GM21723 (cell line): ENCODE data around the gene FGF2.
A peak's percentile ranks its signal among the peaks of the same experiment; 100 is the strongest.

Experiments used
- ATAC-seq: cut with Tn5 transposase; IDR thresholded peaks from one replicate; pipeline ENCODE4 v1.9.1; 2021; ENCODE audit warnings: mild to moderate bottlenecking, moderate library complexity; ENCODE audit not compliant: unreplicated experiment

FGF2 gene

GRCh38 chr4:122889726-122890125 lies 63.1 kb downstream of the FGF2 start:
- no peak for ATAC-seq

- no peak for ATAC-seq
These were observed 63.6 kb downstream of the FGF2 start for GRCh38 chr4:122890147-122890795.

DNA sequence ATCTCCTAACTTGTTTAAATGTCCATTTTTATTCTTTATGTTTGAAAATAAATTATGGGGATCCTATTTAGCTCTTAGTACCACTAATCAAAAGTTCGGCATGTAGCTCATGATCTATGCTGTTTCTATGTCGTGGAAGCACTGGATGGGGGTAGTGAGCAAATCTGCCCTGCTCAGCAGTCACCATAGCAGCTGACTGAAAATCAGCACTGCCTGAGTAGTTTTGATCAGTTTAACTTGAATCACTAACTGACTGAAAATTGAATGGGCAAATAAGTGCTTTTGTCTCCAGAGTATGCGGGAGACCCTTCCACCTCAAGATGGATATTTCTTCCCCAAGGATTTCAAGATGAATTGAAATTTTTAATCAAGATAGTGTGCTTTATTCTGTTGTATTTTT lies 68.2 kb downstream of the FGF2 start:
- no peak for ATAC-seq

- no peak for ATAC-seq
These were observed 68.8 kb downstream of the FGF2 start for GRCh38 chr4:122895336-122895995.

GRCh38 chr4:122896270-122896669 lies 69.6 kb downstream of the FGF2 start:
- no peak for ATAC-seq

DNA sequence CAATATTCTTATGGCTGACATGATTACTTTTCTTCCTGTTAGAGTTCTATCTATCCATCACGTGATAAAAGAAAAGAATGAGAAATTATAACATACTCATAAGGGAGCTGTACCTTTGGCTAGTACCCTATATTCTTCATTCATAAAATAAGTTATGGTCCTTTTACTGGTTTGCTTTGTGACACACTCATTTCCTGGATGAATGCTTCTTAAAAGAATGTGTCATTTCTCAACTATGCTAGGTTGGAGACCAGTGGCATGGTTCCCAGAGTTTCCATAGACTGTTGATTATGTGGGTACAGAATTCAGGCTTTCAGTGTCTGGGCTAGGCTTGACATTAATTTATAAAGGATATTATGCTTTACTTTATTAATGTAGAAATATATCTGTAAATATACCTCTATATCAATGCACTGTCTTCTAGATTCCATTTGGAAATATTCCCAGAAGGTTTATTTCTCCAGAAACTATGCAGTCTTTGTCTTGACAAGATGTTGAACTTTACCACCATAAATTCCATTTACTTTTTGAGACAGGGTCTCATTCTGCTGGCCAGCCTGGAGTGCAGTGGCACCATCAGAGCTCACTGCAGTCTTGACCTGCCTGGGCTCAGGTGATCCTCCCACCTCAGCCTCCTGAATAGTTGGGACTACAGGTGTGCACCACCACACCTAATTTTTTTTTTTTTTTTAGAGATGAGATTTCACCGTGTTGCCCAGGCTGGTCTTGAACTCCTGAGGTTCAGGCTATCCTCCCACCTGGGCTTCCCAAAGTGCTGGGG lies 71.9 kb downstream of the FGF2 start:
- ATAC-seq: no peak

- no peak for ATAC-seq
These were observed 73.1 kb downstream of the FGF2 start for GRCh38 chr4:122899682-122900081.

- no peak for ATAC-seq
These were observed 73.7 kb downstream of the FGF2 start for GRCh38 chr4:122900314-122900713.

DNA sequence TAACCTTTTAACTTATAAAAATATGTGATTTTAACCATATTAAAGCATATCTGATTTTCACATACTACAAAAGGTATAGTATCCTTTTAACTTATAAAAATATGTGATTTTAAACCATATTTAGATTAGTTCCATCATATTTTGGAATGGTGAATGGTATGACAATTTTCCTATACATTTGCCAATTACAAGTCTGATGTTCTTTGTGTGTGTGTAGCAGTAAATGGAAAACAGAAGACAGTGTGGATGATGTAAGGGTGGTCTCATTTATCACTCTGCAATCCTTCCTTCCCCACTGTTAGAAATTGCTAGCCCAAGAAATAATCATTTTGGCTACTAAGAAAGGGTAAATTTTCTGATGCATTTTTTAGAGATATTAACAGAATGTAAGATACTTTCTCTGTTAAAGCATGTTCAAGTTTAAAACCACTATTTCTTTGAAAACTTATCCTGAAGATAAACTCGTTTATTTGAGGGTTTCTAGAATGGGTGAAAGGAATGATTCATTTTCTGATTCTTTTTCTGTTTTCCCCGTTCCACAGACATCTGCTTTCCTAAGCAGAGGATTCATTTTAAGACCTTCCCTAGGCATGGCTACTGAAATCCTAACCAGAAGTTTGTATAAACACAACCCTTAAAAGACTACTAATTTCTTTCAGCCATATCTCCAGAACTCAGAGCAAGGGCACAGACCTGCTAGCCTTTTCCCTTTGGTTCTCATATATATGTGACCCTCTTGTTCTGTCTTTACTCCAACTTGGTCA lies 74.8 kb downstream of the FGF2 start:
- ATAC-seq: no peak

DNA sequence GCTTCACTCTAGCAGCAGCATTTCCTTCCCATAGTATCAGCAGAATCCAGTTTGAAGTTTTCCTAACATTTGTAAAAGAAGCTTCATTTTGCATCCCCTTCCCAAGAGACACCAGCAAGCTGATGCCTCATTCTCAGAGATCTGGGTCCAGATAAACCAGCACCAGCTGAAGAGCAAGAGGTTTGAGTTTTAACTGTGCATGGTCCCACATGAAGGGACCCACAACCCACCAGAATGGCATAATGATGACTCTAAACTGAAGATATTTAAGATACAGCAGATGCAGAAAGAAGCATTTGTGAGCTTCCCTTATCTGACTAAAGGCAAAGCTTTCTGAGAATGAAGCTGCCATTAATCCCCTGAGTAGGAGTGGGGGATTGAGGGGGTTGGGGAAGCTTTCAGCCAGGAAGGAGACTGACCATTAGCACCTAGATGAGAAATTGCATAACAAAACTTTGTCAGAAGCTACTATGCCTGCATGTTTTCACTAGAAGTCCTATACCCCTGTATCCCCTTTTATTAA lies 77.2 kb downstream of the FGF2 start:
- ATAC-seq: no peak

DNA sequence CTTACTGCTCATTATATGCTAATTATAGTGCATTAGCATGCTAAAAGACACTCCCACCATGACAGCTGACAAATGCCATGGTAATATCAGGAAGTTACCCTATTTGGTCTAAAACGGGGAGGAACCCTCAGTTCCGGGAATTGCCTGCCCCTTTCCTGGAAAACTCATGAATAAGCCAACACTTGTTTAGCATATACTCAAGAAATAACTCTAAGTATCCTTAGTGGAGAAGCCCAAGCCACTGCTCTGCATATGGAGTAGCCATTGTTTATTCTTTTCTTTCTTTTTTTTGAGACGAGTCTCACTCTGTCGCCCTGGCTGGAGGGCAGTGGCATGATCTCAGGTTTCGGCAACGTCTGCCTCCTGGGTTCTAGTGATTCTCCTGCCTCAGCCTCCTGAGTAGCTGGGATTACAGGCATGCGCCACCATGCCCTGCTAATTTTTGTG lies 80.3 kb downstream of the FGF2 start:
- no peak for ATAC-seq

- no peak for ATAC-seq
These were observed 81.6 kb downstream of the FGF2 start for GRCh38 chr4:122908223-122908622.

GRCh38 chr4:122909683-122910082 lies 83.1 kb downstream of the FGF2 start:
- no peak for ATAC-seq

- ATAC-seq: no peak
These were observed 85.0 kb downstream of the FGF2 start for GRCh38 chr4:122911588-122911987.

- ATAC-seq: no peak
These were observed 86.4 kb downstream of the FGF2 start for GRCh38 chr4:122912810-122913575.

GRCh38 chr4:122914292-122914904 lies 87.8 kb downstream of the FGF2 start:
- ATAC-seq: peak; percentile 97

DNA sequence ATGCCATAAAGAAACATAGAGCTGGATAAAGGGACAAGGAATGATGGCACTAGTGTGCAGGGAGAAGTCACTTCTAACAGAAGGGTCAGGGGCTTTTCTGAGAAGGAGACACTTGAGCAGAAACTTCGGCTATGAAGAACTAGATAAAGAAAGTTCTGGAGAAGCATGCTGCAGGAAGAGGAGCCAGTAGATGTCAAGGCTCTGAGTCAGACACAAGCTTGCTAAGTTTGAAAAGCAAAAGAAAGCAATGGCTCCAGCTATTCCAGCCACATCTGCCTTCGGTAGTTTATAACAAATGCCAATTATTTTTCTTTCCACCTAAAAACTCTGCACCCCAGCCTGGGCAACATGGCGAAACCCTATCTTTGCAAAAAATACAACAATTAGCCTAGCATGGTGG lies 88.3 kb downstream of the FGF2 start:
- ATAC-seq: no peak

GRCh38 chr4:122917731-122918130 lies 91.1 kb downstream of the FGF2 start:
- no peak for ATAC-seq

GRCh38 chr4:122920473-122920872 lies 93.8 kb downstream of the FGF2 start:
- ATAC-seq: no peak

GRCh38 chr4:122921300-122921699 lies 94.7 kb downstream of the FGF2 start:
- no peak for ATAC-seq
